GM10847 (cell line): Measurements from ENCODE around the gene DPF3.

Experiments
- POLR2A ChIP-seq: IDR thresholded peaks from 2 replicates; pipeline ENCODE4 v1.6.1; 2011; ENCODE audit not compliant: insufficient read length; ENCODE audit errors: extremely low read depth

DPF3 gene

GRCh38 chr14:72801381-72801812 lies 92.5 kb downstream of the DPF3 start:
- no peak for TF ChIP-seq POLR2A

GRCh38 chr14:72800848-72801370 lies 93.0 kb downstream of the DPF3 start:
- TF ChIP-seq POLR2A = no peak

GRCh38 chr14:72800296-72800695 lies 93.6 kb downstream of the DPF3 start:
- no peak for TF ChIP-seq POLR2A

- no peak for TF ChIP-seq POLR2A
Observed at GRCh38 chr14:72796935-72797334, 97.0 kb downstream of the DPF3 start.

GRCh38 chr14:72793156-72793939 lies 100.6 kb downstream of the DPF3 start:
- no peak for TF ChIP-seq POLR2A

GRCh38 chr14:72792051-72792788 lies 101.7 kb downstream of the DPF3 start:
- TF ChIP-seq POLR2A = no peak

GRCh38 chr14:72790887-72791566 lies 102.9 kb downstream of the DPF3 start:
- no peak for TF ChIP-seq POLR2A

- TF ChIP-seq POLR2A = no peak
Observed at GRCh38 chr14:72788972-72789728, 104.8 kb downstream of the DPF3 start.

- no peak for TF ChIP-seq POLR2A
Observed at GRCh38 chr14:72788255-72788654, 105.6 kb downstream of the DPF3 start.

- no peak for TF ChIP-seq POLR2A
Observed at GRCh38 chr14:72787841-72788240, 106.1 kb downstream of the DPF3 start.

- TF ChIP-seq POLR2A = no peak
Observed at GRCh38 chr14:72786378-72787350, 107.2 kb downstream of the DPF3 start.

GRCh38 chr14:72783741-72784140 lies 110.2 kb downstream of the DPF3 start:
- no peak for TF ChIP-seq POLR2A

- no peak for TF ChIP-seq POLR2A
Observed at GRCh38 chr14:72782817-72783216, 111.1 kb downstream of the DPF3 start.
